ENCODE measurements around the gene METTL4.

The METTL4 gene

GRCh38 chr18:2602844-2603243 lies 31.5 kb upstream of the METTL4 start:
- no peak for TF ChIP-seq YY1 (IDR thresholded peaks at IDR 0.05; ENCODE audit: low read depth)
- no peak for TF ChIP-seq CREB1 (IDR thresholded peaks at IDR 0.05; ENCODE audit: low read depth)
- no peak for TF ChIP-seq FOXM1 (IDR thresholded peaks at IDR 0.05; ENCODE audit: borderline replicate concordance, low read depth)

GRCh38 chr18:2597639-2598038 lies 26.3 kb upstream of the METTL4 start:
- TF ChIP-seq EGR1 (IDR thresholded peaks at IDR 0.05) (no peak), RAD21 (IDR thresholded peaks at IDR 0.05; ENCODE audit: low read depth) (no peak), FOXM1 (IDR thresholded peaks at IDR 0.05; ENCODE audit: borderline replicate concordance, low read depth) (no peak), USF1 (IDR thresholded peaks at IDR 0.05) (no peak), REST (IDR thresholded peaks at IDR 0.05; ENCODE audit: low read depth) (no peak)

GRCh38 chr18:2590303-2590702 lies 19.0 kb upstream of the METTL4 start:
- TF ChIP-seq MAX (IDR thresholded peaks at IDR 0.05) (no peak), TEAD4 (IDR thresholded peaks at IDR 0.05) (no peak), FOXM1 (IDR thresholded peaks at IDR 0.05; ENCODE audit: borderline replicate concordance, low read depth) (no peak), NFIC (IDR thresholded peaks at IDR 0.05) (no peak), RAD21 (IDR thresholded peaks at IDR 0.05; ENCODE audit: low read depth) (no peak), ZBTB7A (IDR thresholded peaks at IDR 0.05; ENCODE audit: low read depth) (no peak), CREB1 (IDR thresholded peaks at IDR 0.05; ENCODE audit: low read depth) (no peak), REST (IDR thresholded peaks at IDR 0.05; ENCODE audit: low read depth) (no peak), CEBPB (IDR thresholded peaks at IDR 0.05) (no peak), YY1 (IDR thresholded peaks at IDR 0.05; ENCODE audit: low read depth) (no peak), TCF12 (IDR thresholded peaks at IDR 0.05; ENCODE audit: low read depth) (no peak), TAF1 (IDR thresholded peaks at IDR 0.05; ENCODE audit: low read depth) (no peak), EGR1 (IDR thresholded peaks at IDR 0.05) (no peak), EP300 (IDR thresholded peaks at IDR 0.05; ENCODE audit: borderline replicate concordance) (no peak)

GRCh38 chr18:2589345-2590068 lies 18.2 kb upstream of the METTL4 start:
- TF ChIP-seq TCF12 (IDR thresholded peaks at IDR 0.05; ENCODE audit: low read depth) (no peak), CEBPB (IDR thresholded peaks at IDR 0.05) (no peak), EP300 (IDR thresholded peaks at IDR 0.05; ENCODE audit: borderline replicate concordance) (no peak), USF1 (IDR thresholded peaks at IDR 0.05) (no peak), TEAD4 (IDR thresholded peaks at IDR 0.05) (no peak), FOXM1 (IDR thresholded peaks at IDR 0.05; ENCODE audit: borderline replicate concordance, low read depth) (no peak), MAX (IDR thresholded peaks at IDR 0.05) (no peak)

GRCh38 chr18:2588666-2589344 lies 17.5 kb upstream of the METTL4 start:
- no peak for TF ChIP-seq EP300 (IDR thresholded peaks at IDR 0.05; ENCODE audit: borderline replicate concordance)
- no peak for TF ChIP-seq TEAD4 (IDR thresholded peaks at IDR 0.05)
- TF ChIP-seq USF1 (IDR thresholded peaks at IDR 0.05), result no peak
- no peak for TF ChIP-seq EGR1 (IDR thresholded peaks at IDR 0.05)
- TF ChIP-seq FOXM1 (IDR thresholded peaks at IDR 0.05; ENCODE audit: borderline replicate concordance, low read depth), result no peak
- no peak for TF ChIP-seq TCF12 (IDR thresholded peaks at IDR 0.05; ENCODE audit: low read depth)
- TF ChIP-seq CREB1 (IDR thresholded peaks at IDR 0.05; ENCODE audit: low read depth), result no peak
- TF ChIP-seq ZBTB7A (IDR thresholded peaks at IDR 0.05; ENCODE audit: low read depth), result no peak

- no peak for TF ChIP-seq USF1 (IDR thresholded peaks at IDR 0.05)
- no peak for TF ChIP-seq FOXM1 (IDR thresholded peaks at IDR 0.05; ENCODE audit: borderline replicate concordance, low read depth)
- no peak for TF ChIP-seq YY1 (IDR thresholded peaks at IDR 0.05; ENCODE audit: low read depth)
These were observed 16.5 kb upstream of the METTL4 start for GRCh38 chr18:2587788-2588187.

Data from Ishikawa (cell line).